Raji (cell line): ENCODE results near the gene SDC1.

Source experiments
- POLR2A ChIP-seq: IDR thresholded peaks from 2 replicates; pipeline ENCODE4 v1.6.1; 2011; ENCODE audit warnings: low read depth, low read length, control low read depth; ENCODE audit not compliant: insufficient read depth

The SDC1 gene

GRCh38 chr2:20229322-20230113 lies 4.6 kb upstream of the SDC1 start:
- no peak for TF ChIP-seq POLR2A

DNA sequence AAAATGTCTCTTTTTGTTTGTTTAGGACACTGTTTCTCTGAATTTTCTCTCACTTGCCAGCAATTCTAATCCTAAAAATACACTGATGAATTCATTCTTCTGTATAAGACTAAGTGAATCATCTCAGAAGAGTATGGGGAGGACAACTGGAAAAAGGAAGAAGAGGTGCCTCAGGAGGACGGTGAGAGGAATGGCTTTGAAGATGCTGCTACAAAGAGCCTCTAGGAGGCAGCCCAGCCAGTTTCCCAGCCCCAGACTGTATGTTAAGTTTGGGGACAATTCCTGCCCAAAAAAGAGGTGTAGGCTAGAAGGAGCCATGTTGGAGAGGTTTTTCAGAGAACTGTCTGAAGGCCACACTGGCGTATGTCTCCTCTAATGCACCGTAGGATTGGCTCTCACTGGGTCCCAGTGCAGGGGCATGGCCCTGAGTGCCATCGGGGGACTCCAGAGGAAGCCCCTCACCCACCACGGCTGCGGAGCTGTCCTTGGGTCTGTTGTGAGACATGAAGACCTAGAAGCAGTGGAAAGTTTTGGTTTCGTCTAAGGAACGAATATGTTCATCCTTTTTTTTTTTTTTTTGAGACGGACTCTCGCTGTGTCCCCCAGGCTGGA lies 3.1 kb upstream of the SDC1 start:
- TF ChIP-seq POLR2A = no peak

- TF ChIP-seq POLR2A = no peak
These were observed 1.2 kb upstream of the SDC1 start for GRCh38 chr2:20226152-20226545.

GRCh38 chr2:20225294-20226151 lies 593 bp upstream of the SDC1 start:
- no peak for TF ChIP-seq POLR2A

GRCh38 chr2:20224164-20224715 lies 690 bp downstream of the SDC1 start:
- no peak for TF ChIP-seq POLR2A

- no peak for TF ChIP-seq POLR2A
These were observed 1.3 kb downstream of the SDC1 start for GRCh38 chr2:20223407-20224163.

DNA sequence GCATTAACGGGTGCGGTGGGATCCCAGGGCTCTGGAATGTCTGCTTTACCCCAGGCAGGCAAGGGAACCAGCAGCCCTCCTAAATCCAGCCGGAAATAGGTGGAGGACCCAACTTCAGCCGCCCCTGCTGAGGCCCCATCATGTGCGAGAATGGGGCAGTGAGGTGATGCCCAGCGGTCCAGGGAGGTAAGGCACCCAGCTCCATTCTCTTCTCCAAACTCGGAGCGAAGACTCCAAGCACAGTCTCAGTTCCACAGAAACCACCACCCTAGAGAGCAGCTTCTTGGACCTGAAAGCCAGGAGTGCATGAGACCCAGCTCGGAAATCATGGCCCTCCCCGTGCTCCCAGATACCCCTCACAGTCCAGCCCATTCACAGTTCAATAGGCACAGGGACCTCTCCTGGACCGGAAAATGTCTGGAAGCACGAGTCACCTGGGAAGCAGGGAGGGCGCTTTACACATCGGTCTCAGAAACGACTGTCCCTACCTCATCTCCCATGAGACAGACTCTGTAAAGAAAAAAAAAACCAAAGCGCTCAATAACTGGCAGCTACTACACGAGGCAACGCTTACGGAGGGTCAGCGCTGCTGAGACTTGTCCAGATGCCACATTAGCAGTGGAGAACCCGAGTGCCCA lies 2.0 kb downstream of the SDC1 start:
- no peak for TF ChIP-seq POLR2A

DNA sequence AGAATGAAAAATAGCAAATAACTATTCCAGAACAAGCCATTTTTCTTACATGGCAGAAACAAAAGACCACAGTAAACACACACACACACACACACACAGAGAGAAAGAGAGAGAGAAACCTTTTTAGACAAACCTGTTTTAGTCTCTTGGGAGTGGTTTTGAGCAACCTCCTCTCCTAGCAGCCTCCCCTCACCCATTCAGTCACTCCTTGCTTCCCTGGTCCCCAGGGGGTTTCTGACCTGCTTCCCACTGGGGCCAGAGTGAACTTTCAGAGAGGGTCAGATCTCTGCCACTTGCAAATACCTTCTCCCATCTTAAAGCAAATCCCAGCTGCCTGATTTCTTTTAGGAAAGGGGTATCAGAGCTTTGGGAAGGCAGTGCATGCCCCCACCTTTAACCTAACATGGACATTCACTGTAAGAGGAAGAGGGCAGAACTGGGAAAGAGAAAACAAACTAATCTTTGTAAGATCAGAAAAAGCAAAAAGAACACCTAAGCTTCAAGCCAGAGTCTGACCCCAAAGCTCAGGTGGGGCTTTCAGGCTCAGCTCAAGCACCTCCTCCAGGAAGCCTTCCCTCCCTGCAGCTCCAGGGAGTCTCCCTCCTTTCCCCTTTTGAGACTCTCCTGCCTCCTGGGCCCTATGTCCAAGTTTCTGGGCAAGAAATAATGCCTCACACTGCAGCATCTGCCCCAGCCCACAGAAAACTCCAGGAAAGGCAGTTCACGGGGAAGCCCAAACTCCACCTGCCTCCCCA lies 2.7 kb downstream of the SDC1 start:
- TF ChIP-seq POLR2A = no peak

- TF ChIP-seq POLR2A = no peak
These were observed 3.4 kb downstream of the SDC1 start for GRCh38 chr2:20221555-20221973.

GRCh38 chr2:20220806-20221554 lies 4.0 kb downstream of the SDC1 start:
- TF ChIP-seq POLR2A = no peak

DNA sequence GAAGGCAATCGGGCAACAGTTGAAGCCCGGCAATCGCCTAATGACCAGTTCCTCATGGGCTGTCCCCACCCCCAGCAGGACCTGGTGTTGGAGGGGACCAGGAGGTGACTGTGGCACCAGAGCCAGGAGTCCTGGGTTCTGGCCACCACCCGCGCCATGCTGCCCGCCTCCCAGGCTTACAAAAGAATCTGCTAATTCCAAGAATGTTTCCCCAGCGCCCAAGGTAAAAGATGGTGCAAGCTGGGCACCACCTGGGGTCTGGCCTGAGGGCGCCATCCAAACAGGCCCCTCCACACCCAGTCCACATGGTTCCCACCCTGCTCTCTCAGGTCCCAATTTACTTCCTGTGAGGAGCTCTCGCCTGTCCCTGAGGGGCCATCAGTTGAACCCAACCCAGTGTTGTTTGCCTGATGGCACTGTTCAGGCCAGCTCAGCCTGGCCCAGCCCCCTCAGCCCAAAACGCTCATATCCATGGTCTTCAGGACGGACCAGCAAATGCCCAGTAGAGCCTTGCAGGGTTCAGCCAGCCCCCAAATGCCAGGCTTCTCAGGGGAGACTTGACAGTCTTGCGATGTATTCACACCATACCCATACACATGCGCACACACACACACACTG lies 5.1 kb downstream of the SDC1 start:
- TF ChIP-seq POLR2A = no peak
